ENCODE results near the gene PLEKHG7.

GRCh38 chr12:92656911-92657310 is 45.9 kb upstream of the PLEKHG7 start:
- no peak for TF ChIP-seq CTCF (IDR thresholded peaks at IDR 0.05)
- no peak for TF ChIP-seq POLR2A (IDR thresholded peaks at IDR 0.05)

Measured in body of pancreas (tissue), 4 donors.